Measurements from ENCODE around the gene SDK2.

The SDK2 gene

GRCh38 chr17:73652886-73653480 is 8.7 kb upstream of the SDK2 start:
- DNase-seq, result no peak

GRCh38 chr17:73650617-73651200 is 6.5 kb upstream of the SDK2 start:
- no peak for DNase-seq

- peak; percentile 61 for DNase-seq
These were observed 5.9 kb upstream of the SDK2 start for GRCh38 chr17:73650140-73650539.

- DNase-seq, result no peak
These were observed 4.7 kb upstream of the SDK2 start for GRCh38 chr17:73648974-73649373.

GRCh38 chr17:73648543-73648820 is 4.2 kb upstream of the SDK2 start:
- DNase-seq, result no peak

- no peak for DNase-seq
These were observed 3.7 kb upstream of the SDK2 start for GRCh38 chr17:73647772-73648542.

- DNase-seq, result no peak
These were observed 3.1 kb upstream of the SDK2 start for GRCh38 chr17:73647301-73647695.

- peak; percentile 19 for DNase-seq
These were observed 2.4 kb upstream of the SDK2 start for GRCh38 chr17:73646409-73647300.

- DNase-seq, result peak; percentile 86
These were observed 1.0 kb upstream of the SDK2 start for GRCh38 chr17:73645050-73645871.

GRCh38 chr17:73643852-73644144 is 447 bp downstream of the SDK2 start:
- DNase-seq, result no peak

GRCh38 chr17:73643001-73643851 is 1.0 kb downstream of the SDK2 start:
- DNase-seq, result peak; percentile 81

GRCh38 chr17:73642659-73643000 is 1.6 kb downstream of the SDK2 start:
- DNase-seq, result no peak

- DNase-seq, result peak; percentile 77
These were observed 2.2 kb downstream of the SDK2 start for GRCh38 chr17:73641826-73642600.

- peak; percentile 66 for DNase-seq
These were observed 3.6 kb downstream of the SDK2 start for GRCh38 chr17:73640691-73641090.

GRCh38 chr17:73639932-73640331 is 4.3 kb downstream of the SDK2 start:
- DNase-seq, result peak; percentile 96

GRCh38 chr17:73639322-73639721 is 4.9 kb downstream of the SDK2 start:
- no peak for DNase-seq

GRCh38 chr17:73638556-73638955 is 5.7 kb downstream of the SDK2 start:
- DNase-seq, result no peak

- DNase-seq, result no peak
These were observed 6.4 kb downstream of the SDK2 start for GRCh38 chr17:73637866-73638265.

- DNase-seq, result no peak
These were observed 9.0 kb downstream of the SDK2 start for GRCh38 chr17:73635101-73635817.

GRCh38 chr17:73634629-73635028 is 9.6 kb downstream of the SDK2 start:
- peak; percentile 71 for DNase-seq

Measured in NCI-H1092 treated with DMSO at 0.1 percent for 48 hours (cell line).